ENCODE data around the gene RAB26. TPM values are rescaled to one million over a fixed set of nuclear protein-coding genes. Genes with fewer than 3 reads are reported as not detected.
"Not testable (repeated sequence)": the region's sequence is repeated elsewhere in the genome, so short reads cannot be mapped to it uniquely, and the experiment has no call there.

The RAB26 gene
- total and polyA plus RNA-seq, 2 donors (not counting 3 experiments of a cell fraction or from before 2014, with no cell fraction given), result 0.91 to 2.0 TPM

- H3K4me1 ChIP-seq (ENCODE audit: control insufficient read depth, extremely low read depth, insufficient read depth, low read length); H3K27ac ChIP-seq (ENCODE audit: insufficient read depth, low read depth, low read length); FAIRE-seq; H3K4me2 ChIP-seq (ENCODE audit: insufficient read depth, low read length); CTCF ChIA-PET; H4K20me1 ChIP-seq (replicated peaks; ENCODE audit: control insufficient read depth, extremely low read depth, insufficient read depth, low read length); POLR2A ChIA-PET; H2AFZ ChIP-seq (ENCODE audit: low read depth, low read length); DNase-seq (ENCODE audit: low read depth, low spot score); H3K9ac ChIP-seq (replicated peaks; ENCODE audit: extremely low read depth, insufficient read depth, low read length); H3K79me2 ChIP-seq (ENCODE audit: control insufficient read depth, insufficient read depth, low read length); H3K4me3 ChIP-seq (replicated peaks in 1 of 3; ENCODE audit: insufficient read depth in 1 of 3, low read depth in 1 of 3, low read length in 3 of 3); BruUV-seq (replicated peaks); dilution Hi-C loops (cut with MboI; ENCODE audit: extremely low pct_ligation_motif_present, low sequenced_read_pairs); H3K9me1 ChIP-seq (replicated peaks; ENCODE audit: control insufficient read depth, extremely low read depth, insufficient read depth, low read length); intact Hi-C loops (cut with micrococcal nuclease); H3K9me3 ChIP-seq (replicated peaks; ENCODE audit: control insufficient read depth, insufficient read depth, low read length); H3K27me3 ChIP-seq (ENCODE audit: control insufficient read depth in 2 of 2, insufficient read depth in 2 of 2, low read length in 2 of 2): not testable (repeated sequence)
- peaks cover 0 to 11% of the 10 kb centered on the region in 2 experiments for H3K36me3 ChIP-seq (ENCODE audit: control insufficient read depth in 2 of 2, extremely low read depth in 1 of 2, insufficient read depth in 2 of 2, low read length in 2 of 2)
Observed at GRCh38 chr16:2105769-2106168, 42.7 kb upstream of the RAB26 start.

DNA sequence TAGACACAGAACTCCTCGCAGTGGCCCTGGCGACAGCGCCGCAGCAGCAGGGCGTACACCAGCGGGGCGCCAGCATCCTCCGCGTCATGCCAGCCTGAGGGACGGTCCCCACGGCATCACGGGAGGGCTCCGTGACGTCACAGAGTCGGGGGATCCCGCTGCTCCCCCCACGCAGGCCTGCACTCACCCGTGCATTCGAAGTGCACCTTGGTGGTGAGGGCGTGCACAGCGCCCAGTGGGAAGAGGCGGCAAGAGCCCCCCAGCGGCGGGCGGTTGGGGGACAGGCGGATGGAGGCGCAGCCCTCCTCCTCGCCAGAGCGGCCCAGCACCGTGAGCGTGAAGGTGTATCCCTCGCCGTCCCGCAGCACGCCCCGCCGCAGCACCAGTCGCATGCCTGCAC is 42.2 kb upstream of the RAB26 start:
- POLR2A ChIA-PET; DNase-seq (ENCODE audit: low read depth, low spot score); H3K27me3 ChIP-seq (ENCODE audit: control insufficient read depth in 2 of 2, insufficient read depth in 2 of 2, low read length in 2 of 2); H3K9me1 ChIP-seq (replicated peaks; ENCODE audit: control insufficient read depth, extremely low read depth, insufficient read depth, low read length); H2AFZ ChIP-seq (ENCODE audit: low read depth, low read length); H3K4me2 ChIP-seq (ENCODE audit: insufficient read depth, low read length); CTCF ChIA-PET; H3K27ac ChIP-seq (ENCODE audit: insufficient read depth, low read depth, low read length); H3K79me2 ChIP-seq (ENCODE audit: control insufficient read depth, insufficient read depth, low read length); H4K20me1 ChIP-seq (replicated peaks; ENCODE audit: control insufficient read depth, extremely low read depth, insufficient read depth, low read length); H3K9ac ChIP-seq (replicated peaks; ENCODE audit: extremely low read depth, insufficient read depth, low read length); FAIRE-seq; H3K9me3 ChIP-seq (replicated peaks; ENCODE audit: control insufficient read depth, insufficient read depth, low read length); H3K4me1 ChIP-seq (ENCODE audit: control insufficient read depth, extremely low read depth, insufficient read depth, low read length); H3K4me3 ChIP-seq (replicated peaks in 1 of 3; ENCODE audit: insufficient read depth in 1 of 3, low read depth in 1 of 3, low read length in 3 of 3); BruUV-seq (replicated peaks); intact Hi-C loops (cut with micrococcal nuclease); dilution Hi-C loops (cut with MboI; ENCODE audit: extremely low pct_ligation_motif_present, low sequenced_read_pairs): not testable (repeated sequence)
- H3K36me3 ChIP-seq (ENCODE audit: control insufficient read depth in 2 of 2, extremely low read depth in 1 of 2, insufficient read depth in 2 of 2, low read length in 2 of 2), result peaks cover 0 to 15% of the 10 kb centered on the region in 2 experiments

DNA sequence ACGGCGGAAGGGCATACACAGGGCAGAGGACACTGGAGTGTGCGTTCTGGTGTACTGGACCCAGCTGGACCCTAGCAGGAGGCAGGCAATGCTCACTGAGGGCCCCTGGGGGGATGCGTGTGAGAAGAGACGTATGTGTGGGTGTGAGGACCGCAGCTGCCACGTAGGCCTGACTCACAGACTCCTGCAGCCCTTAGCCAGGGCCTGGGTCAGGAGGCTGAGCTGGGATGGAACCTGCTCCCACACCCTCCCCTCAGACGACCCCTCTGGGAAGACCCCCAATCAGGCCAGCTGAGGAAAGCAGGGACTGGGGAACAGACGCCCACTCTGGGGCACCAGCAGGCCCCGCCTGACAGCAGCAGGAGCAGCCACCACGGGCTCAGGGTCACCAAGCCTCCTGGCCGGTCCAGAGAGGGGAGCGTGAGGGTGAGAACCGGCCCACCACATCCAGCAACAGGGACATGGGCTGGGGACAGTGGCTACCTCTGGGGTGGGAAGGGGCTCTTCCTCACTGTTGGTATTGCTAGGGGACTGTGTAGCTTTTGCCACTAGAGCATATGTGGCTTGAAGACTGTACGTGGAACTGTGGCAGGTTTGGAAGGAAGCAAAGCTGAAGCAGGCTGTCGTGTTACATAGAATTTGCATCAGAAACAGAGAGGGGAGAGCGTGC is 41.2 kb upstream of the RAB26 start:
- intact Hi-C loops (cut with micrococcal nuclease), result not testable (repeated sequence)

GRCh38 chr16:2107791-2108125 is 40.7 kb upstream of the RAB26 start:
- dilution Hi-C loops (cut with MboI; ENCODE audit: extremely low pct_ligation_motif_present, low sequenced_read_pairs); H3K79me2 ChIP-seq (ENCODE audit: control insufficient read depth, insufficient read depth, low read length); H3K4me3 ChIP-seq (replicated peaks in 1 of 3; ENCODE audit: insufficient read depth in 1 of 3, low read depth in 1 of 3, low read length in 3 of 3); FAIRE-seq; H3K4me2 ChIP-seq (ENCODE audit: insufficient read depth, low read length); H3K9me1 ChIP-seq (replicated peaks; ENCODE audit: control insufficient read depth, extremely low read depth, insufficient read depth, low read length); H2AFZ ChIP-seq (ENCODE audit: low read depth, low read length); POLR2A ChIA-PET; intact Hi-C loops (cut with micrococcal nuclease); H3K9ac ChIP-seq (replicated peaks; ENCODE audit: extremely low read depth, insufficient read depth, low read length); H3K27ac ChIP-seq (ENCODE audit: insufficient read depth, low read depth, low read length); DNase-seq (ENCODE audit: low read depth, low spot score); H3K27me3 ChIP-seq (ENCODE audit: control insufficient read depth in 2 of 2, insufficient read depth in 2 of 2, low read length in 2 of 2); BruUV-seq (replicated peaks); H3K9me3 ChIP-seq (replicated peaks; ENCODE audit: control insufficient read depth, insufficient read depth, low read length); H4K20me1 ChIP-seq (replicated peaks; ENCODE audit: control insufficient read depth, extremely low read depth, insufficient read depth, low read length); H3K4me1 ChIP-seq (ENCODE audit: control insufficient read depth, extremely low read depth, insufficient read depth, low read length); CTCF ChIA-PET: not testable (repeated sequence)
- peaks cover 0 to 12% of the 10 kb centered on the region in 2 experiments for H3K36me3 ChIP-seq (ENCODE audit: control insufficient read depth in 2 of 2, extremely low read depth in 1 of 2, insufficient read depth in 2 of 2, low read length in 2 of 2)

More for the DNA sequence above, 41.2 kb upstream of the RAB26 start:
- POLR2A ChIA-PET; H3K4me2 ChIP-seq (ENCODE audit: insufficient read depth, low read length); H3K4me1 ChIP-seq (ENCODE audit: control insufficient read depth, extremely low read depth, insufficient read depth, low read length); H3K4me3 ChIP-seq (replicated peaks in 1 of 3; ENCODE audit: insufficient read depth in 1 of 3, low read depth in 1 of 3, low read length in 3 of 3); H3K27me3 ChIP-seq (ENCODE audit: control insufficient read depth in 2 of 2, insufficient read depth in 2 of 2, low read length in 2 of 2); H3K9me3 ChIP-seq (replicated peaks; ENCODE audit: control insufficient read depth, insufficient read depth, low read length); H2AFZ ChIP-seq (ENCODE audit: low read depth, low read length); BruUV-seq (replicated peaks); DNase-seq (ENCODE audit: low read depth, low spot score); H3K9me1 ChIP-seq (replicated peaks; ENCODE audit: control insufficient read depth, extremely low read depth, insufficient read depth, low read length); H3K79me2 ChIP-seq (ENCODE audit: control insufficient read depth, insufficient read depth, low read length); H3K27ac ChIP-seq (ENCODE audit: insufficient read depth, low read depth, low read length); CTCF ChIA-PET; dilution Hi-C loops (cut with MboI; ENCODE audit: extremely low pct_ligation_motif_present, low sequenced_read_pairs); H3K9ac ChIP-seq (replicated peaks; ENCODE audit: extremely low read depth, insufficient read depth, low read length); H4K20me1 ChIP-seq (replicated peaks; ENCODE audit: control insufficient read depth, extremely low read depth, insufficient read depth, low read length); FAIRE-seq: not testable (repeated sequence)
- H3K36me3 ChIP-seq (ENCODE audit: control insufficient read depth in 2 of 2, extremely low read depth in 1 of 2, insufficient read depth in 2 of 2, low read length in 2 of 2), result peaks cover 0 to 15% of the 10 kb centered on the region in 2 experiments
